ENCODE measurements around the gene RRP7A. TPM values are rescaled to one million over a fixed set of nuclear protein-coding genes. Genes with fewer than 3 reads are reported as not detected.

Gene RRP7A
- total RNA-seq, 1 experiment from 2014 or later = 64.7 TPM

GRCh38 chr22:42461511-42461910 is 58.1 kb downstream of the RRP7A start:
- no peak for TF ChIP-seq CTCF (IDR thresholded peaks at IDR 0.05; ENCODE audit: unreplicated experiment)
- intact Hi-C loops (cut with micrococcal nuclease; ENCODE audit: unreplicated experiment) = no loop called here
- CTCF ChIA-PET = no interaction called here

More at GRCh38 chr22:42461511-42461910, 58.1 kb downstream of the RRP7A start:
- H3K36me3 Mint-ChIP-seq (ENCODE audit: insufficient read depth, unreplicated experiment) = peaks cover 5% of the 10 kb centered on the region
- H3K27ac Mint-ChIP-seq (ENCODE audit: unreplicated experiment) = no peak overlapping the region
- H3K4me3 Mint-ChIP-seq (ENCODE audit: low read depth, unreplicated experiment) = no peak overlapping the region
- no peaks in the 10 kb centered on the region for H3K4me1 Mint-ChIP-seq (ENCODE audit: low read depth, unreplicated experiment)
- H3K9me3 Mint-ChIP-seq (ENCODE audit: low read depth, unreplicated experiment) = no peaks in the 10 kb centered on the region
- BruUV-seq (replicated peaks) = no TSS peak
- peaks cover 77% of the 10 kb centered on the region for H3K27me3 Mint-ChIP-seq (ENCODE audit: unreplicated experiment)
- no peak for DNase-seq

Other genes with a start within 250 kb of the RRP7A start
- 87.2 and 96.0 TPM in 2 replicates for gene TCF20, start 249.1 kb downstream of the RRP7A start, total RNA-seq (2022)
- 0.39 and 0.50 TPM in 2 replicates for gene NFAM1, start 87.4 kb downstream of the RRP7A start, total RNA-seq (2022)
- gene SERHL2, start 34.2 kb upstream of the RRP7A start, total RNA-seq (2022) = 0.45 and 0.76 TPM in 2 replicates
- gene POLDIP3, start 95.1 kb upstream of the RRP7A start, total RNA-seq (2022) = 59.4 and 60.1 TPM in 2 replicates
- 0.66 and 1.1 TPM in 2 replicates for gene ATP5MGL, start 120.8 kb upstream of the RRP7A start, total RNA-seq (2022)
- gene CYB5R3, start 129.6 kb upstream of the RRP7A start, total RNA-seq (2022) = 101 and 102 TPM in 2 replicates
- 8.6 and 10.5 TPM in 2 replicates for gene A4GALT, start 201.1 kb upstream of the RRP7A start, total RNA-seq (2022)

Data from Calu3 (cell line).